Liver (tissue), 9 donors: ENCODE measurements around the gene ENTR1. TPM values are rescaled to one million over a fixed set of nuclear protein-coding genes. Genes with fewer than 3 reads are reported as not detected.

Source experiments
- DNase-seq: peaks from one replicate; pipeline ENCODE4 v3.0.0-alpha.2; 2017; ENCODE audit warnings: low spot score
- H3K27ac ChIP-seq, 2 donors: one replicate each; pipeline ENCODE4 v1.7.0; 2013; ENCODE audit warnings: inconsistent platforms in 2 of 2, low read length in 2 of 2, control low read depth in 1 of 2, low read depth in 1 of 2, mild to moderate bottlenecking in 1 of 2
- H3K27me3 ChIP-seq, 4 donors: one replicate each; pipeline versions ENCODE4 v1.6.1 to v1.7.0; 2013; ENCODE audit warnings: low read length in 3 of 4, inconsistent platforms in 1 of 4, mild to moderate bottlenecking in 1 of 4, moderate library complexity in 1 of 4; ENCODE audit not compliant: control insufficient read depth in 4 of 4, insufficient read depth in 4 of 4
- H3K36me3 ChIP-seq, 4 donors: one replicate each; pipeline versions ENCODE4 v1.6.1 to v1.7.0; 2013; ENCODE audit warnings: low read length in 3 of 4, mild to moderate bottlenecking in 3 of 4, low read depth in 1 of 4, moderate library complexity in 1 of 4; ENCODE audit not compliant: control insufficient read depth in 4 of 4, insufficient read depth in 3 of 4
- H3K4me1 ChIP-seq, 4 donors: one replicate each; pipeline versions ENCODE4 v1.6.1 to v1.7.0; 2013; ENCODE audit warnings: low read length in 3 of 4, mild to moderate bottlenecking in 3 of 4, moderate library complexity in 1 of 4; ENCODE audit not compliant: control insufficient read depth in 4 of 4, insufficient read depth in 4 of 4
- H3K4me3 ChIP-seq, 3 donors: one replicate each; pipeline versions ENCODE4 v1.6.1 to v1.7.0; 2013; ENCODE audit warnings: low read length in 3 of 3, control low read depth in 1 of 3, low read depth in 1 of 3, mild to moderate bottlenecking in 1 of 3
- H3K9ac ChIP-seq, 2 donors: one replicate each; pipeline ENCODE4 v1.7.0; 2013; ENCODE audit warnings: low read length in 2 of 2, mild to moderate bottlenecking in 2 of 2, moderate library complexity in 2 of 2, control low read depth in 1 of 2, low read depth in 1 of 2
- H3K9me3 ChIP-seq, 4 donors: one replicate each; pipeline versions ENCODE4 v1.6.1 to v1.7.0; 2013; ENCODE audit warnings: low read length in 3 of 4; ENCODE audit not compliant: control insufficient read depth in 4 of 4
- EGR1 ChIP-seq, 2 donors: IDR thresholded peaks; 2 replicates each; pipeline ENCODE4 v1.6.1; 2016 to 2018; ENCODE audit warnings: antibody characterized with exemption in 2 of 2, low read depth in 2 of 2
- FOXA1 ChIP-seq: IDR thresholded peaks from 2 replicates; pipeline ENCODE4 v1.6.1; 2016; ENCODE audit warnings: antibody characterized with exemption
- FOXA2 ChIP-seq: IDR thresholded peaks from 2 replicates; pipeline ENCODE4 v1.6.1; 2016; ENCODE audit warnings: antibody characterized with exemption
- GABPA ChIP-seq, 2 donors: IDR thresholded peaks in 1 of 2; conservative IDR thresholded peaks in 1 of 2; 2 replicates each; pipeline ENCODE4 v1.6.1; 2016; ENCODE audit warnings: antibody characterized with exemption in 2 of 2, mild to moderate bottlenecking in 1 of 2, moderate library complexity in 1 of 2
- HNF4A ChIP-seq, 2 donors: conservative IDR thresholded peaks; 2 replicates each; pipeline ENCODE4 v1.6.1; 2016; ENCODE audit warnings: antibody characterized with exemption in 2 of 2, mild to moderate bottlenecking in 2 of 2
- HNF4G ChIP-seq: IDR thresholded peaks from 2 replicates; pipeline ENCODE4 v1.6.1; 2016; ENCODE audit warnings: antibody characterized with exemption
- NR2F2 ChIP-seq: IDR thresholded peaks from 2 replicates; pipeline ENCODE4 v1.6.1; 2016; ENCODE audit warnings: antibody characterized with exemption
- RAD21 ChIP-seq, 2 donors: IDR thresholded peaks; 2 replicates each; pipeline ENCODE4 v1.6.1; 2016; ENCODE audit warnings: antibody characterized with exemption in 2 of 2, mild to moderate bottlenecking in 2 of 2
- RXRA ChIP-seq, 2 donors: IDR thresholded peaks; 2 replicates each; pipeline ENCODE4 v1.6.1; 2017 to 2018; ENCODE audit warnings: antibody characterized with exemption in 2 of 2, mild to moderate bottlenecking in 1 of 2
- SP1 ChIP-seq: IDR thresholded peaks from 2 replicates; pipeline ENCODE4 v1.6.1; 2018; ENCODE audit warnings: antibody characterized with exemption, mild to moderate bottlenecking
- TAF1 ChIP-seq: conservative IDR thresholded peaks from 2 replicates; pipeline ENCODE4 v1.6.1; 2016; ENCODE audit warnings: antibody characterized with exemption, mild to moderate bottlenecking
- YY1 ChIP-seq: IDR thresholded peaks from 2 replicates; pipeline ENCODE4 v1.6.1; 2016; ENCODE audit warnings: antibody characterized with exemption, mild to moderate bottlenecking
- WGBS: extraction: QIAGEN DNeasy Blood & Tissue Kit; methylation state at CpG from one replicate; pipeline ENCODE4 v1.1.7; 2013; 5-methylcytosine and 5-hydroxymethylcytosine counted together
- polyA plus RNA-seq, 2 donors: library from polyadenylated mRNA; stranded (reverse) in 1 of 2; unstranded in 1 of 2; fragments of 200-250 nt in 1 of 2; fragments of >200 nt in 1 of 2; fragmentation: Nextera tagmentation in 1 of 2; extraction: Ambion mirVana in 1 of 2; gene quantifications; one replicate each; pipeline versions ENCODE4 v1.2.1 to v1.2.3, GENCODE V29; 2013 to 2015
- total RNA-seq, 2 donors: library from RNA; depleted of rRNA; stranded (reverse); fragments of >200 nt; gene quantifications; one replicate each; pipeline ENCODE4 v1.2.3, GENCODE V29; 2014
- TF ChIP-seq, protein P1 (sequence below): IDR thresholded peaks from 2 replicates; pipeline ENCODE4 v1.6.1; 2016; ENCODE audit warnings: antibody characterized with exemption
- TF ChIP-seq, protein P2 (sequence below): fragments of 150-350 bp; IDR thresholded peaks from 2 replicates; pipeline ENCODE4 v1.5.1; 2017; ENCODE audit warnings: improper control_type of control experiment, low read depth, low read length; ENCODE audit not compliant: missing input control
- TF ChIP-seq, protein P3 (sequence below): IDR thresholded peaks from 2 replicates; pipeline ENCODE4 v1.6.1; 2016; ENCODE audit warnings: antibody characterized with exemption
- TF ChIP-seq, protein P4 (sequence below): IDR thresholded peaks from 2 replicates; pipeline ENCODE4 v1.6.1; 2016; ENCODE audit warnings: antibody characterized with exemption
- TF ChIP-seq, protein P5 (sequence below): IDR thresholded peaks from 2 replicates; pipeline ENCODE4 v1.6.1; 2016; ENCODE audit warnings: antibody characterized with exemption, mild to moderate bottlenecking
- donor health status: healthy.
- donor health status: healthy.
- donor health status: healthy.
- donor health status: healthy.
- donor health status: healthy.

Gene ENTR1
- total and polyA plus RNA-seq, 4 donors, result 11.0 to 28.1 (median 19.1) TPM

DNA sequence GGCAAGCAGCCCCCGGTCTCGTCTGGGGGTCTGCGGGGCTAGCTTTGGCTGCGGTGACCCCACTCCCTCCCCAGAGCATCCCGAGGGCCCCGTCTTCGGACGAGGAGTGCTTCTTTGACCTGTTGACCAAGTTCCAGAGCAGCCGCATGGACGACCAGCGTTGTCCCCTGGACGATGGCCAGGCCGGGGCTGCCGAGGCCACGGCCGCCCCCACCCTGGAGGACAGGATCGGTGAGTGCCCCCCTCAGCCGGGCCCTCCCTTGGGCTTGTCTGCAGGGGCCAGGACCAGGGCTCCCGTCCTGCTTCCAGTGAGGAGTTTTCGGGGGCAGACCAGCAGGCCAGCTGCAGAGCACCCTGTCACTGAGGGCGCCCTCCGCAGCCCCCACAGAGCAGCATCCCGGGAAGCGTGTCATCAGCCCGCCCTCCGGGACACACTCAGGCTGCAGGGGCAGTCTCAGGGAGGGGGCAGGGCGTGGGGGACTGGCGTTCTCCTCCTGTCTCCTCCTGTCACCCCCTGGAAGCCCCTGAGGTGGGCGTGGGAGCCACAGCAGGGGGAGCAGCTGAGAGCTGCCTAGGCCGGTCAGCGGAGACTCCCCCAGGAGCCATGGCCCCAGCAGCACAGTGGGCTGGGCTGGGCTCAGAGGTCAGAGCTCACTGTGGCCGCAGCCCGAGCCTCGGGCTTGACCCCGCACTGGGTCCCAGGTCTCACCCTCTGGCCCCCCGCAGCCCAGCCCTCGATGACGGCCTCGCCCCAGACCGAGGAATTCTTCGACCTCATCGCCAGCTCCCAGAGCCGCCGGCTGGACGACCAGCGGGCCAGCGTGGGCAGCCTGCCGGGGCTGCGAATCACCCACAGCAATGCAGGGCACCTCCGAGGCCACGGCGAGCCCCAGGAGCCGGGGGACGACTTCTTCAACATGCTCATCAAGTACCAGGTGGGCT is 54.5 kb downstream of the ENTR1 start:
- DNase-seq, result no peak
- Histone ChIP-seq H3K9ac (no peak overlapping the region), H3K4me1 (peaks cover 0 to 5% (median 1%) of the 10 kb centered on the region in 4 donors), H3K4me3 (no peak overlapping the region), H3K9me3 (no peaks in the 10 kb centered on the region), H3K27me3 (no peaks in the 10 kb centered on the region), H3K27ac (no peak overlapping the region), H3K36me3 (peaks cover 0 to 1% (median 0%) of the 10 kb centered on the region in 4 donors)
- TF ChIP-seq, protein P1, sequence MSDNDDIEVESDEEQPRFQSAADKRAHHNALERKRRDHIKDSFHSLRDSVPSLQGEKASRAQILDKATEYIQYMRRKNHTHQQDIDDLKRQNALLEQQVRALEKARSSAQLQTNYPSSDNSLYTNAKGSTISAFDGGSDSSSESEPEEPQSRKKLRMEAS, result no peak
- TF ChIP-seq GABPA (IDR thresholded peaks at IDR 0.05 in 1 of 2, conservative IDR thresholded peaks at IDR 0.05 in 1 of 2) (no peak), EGR1 (IDR thresholded peaks at IDR 0.05; ENCODE audit: low read depth in 2 of 2) (no peak), HNF4G (no peak), SP1 (no peak), NR2F2 (no peak), FOXA2 (no peak)
- TF ChIP-seq, protein P2, sequence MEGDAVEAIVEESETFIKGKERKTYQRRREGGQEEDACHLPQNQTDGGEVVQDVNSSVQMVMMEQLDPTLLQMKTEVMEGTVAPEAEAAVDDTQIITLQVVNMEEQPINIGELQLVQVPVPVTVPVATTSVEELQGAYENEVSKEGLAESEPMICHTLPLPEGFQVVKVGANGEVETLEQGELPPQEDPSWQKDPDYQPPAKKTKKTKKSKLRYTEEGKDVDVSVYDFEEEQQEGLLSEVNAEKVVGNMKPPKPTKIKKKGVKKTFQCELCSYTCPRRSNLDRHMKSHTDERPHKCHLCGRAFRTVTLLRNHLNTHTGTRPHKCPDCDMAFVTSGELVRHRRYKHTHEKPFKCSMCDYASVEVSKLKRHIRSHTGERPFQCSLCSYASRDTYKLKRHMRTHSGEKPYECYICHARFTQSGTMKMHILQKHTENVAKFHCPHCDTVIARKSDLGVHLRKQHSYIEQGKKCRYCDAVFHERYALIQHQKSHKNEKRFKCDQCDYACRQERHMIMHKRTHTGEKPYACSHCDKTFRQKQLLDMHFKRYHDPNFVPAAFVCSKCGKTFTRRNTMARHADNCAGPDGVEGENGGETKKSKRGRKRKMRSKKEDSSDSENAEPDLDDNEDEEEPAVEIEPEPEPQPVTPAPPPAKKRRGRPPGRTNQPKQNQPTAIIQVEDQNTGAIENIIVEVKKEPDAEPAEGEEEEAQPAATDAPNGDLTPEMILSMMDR, result no peak
- TF ChIP-seq, protein P3, sequence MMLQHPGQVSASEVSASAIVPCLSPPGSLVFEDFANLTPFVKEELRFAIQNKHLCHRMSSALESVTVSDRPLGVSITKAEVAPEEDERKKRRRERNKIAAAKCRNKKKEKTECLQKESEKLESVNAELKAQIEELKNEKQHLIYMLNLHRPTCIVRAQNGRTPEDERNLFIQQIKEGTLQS, result no peak
- TF ChIP-seq, protein P4, sequence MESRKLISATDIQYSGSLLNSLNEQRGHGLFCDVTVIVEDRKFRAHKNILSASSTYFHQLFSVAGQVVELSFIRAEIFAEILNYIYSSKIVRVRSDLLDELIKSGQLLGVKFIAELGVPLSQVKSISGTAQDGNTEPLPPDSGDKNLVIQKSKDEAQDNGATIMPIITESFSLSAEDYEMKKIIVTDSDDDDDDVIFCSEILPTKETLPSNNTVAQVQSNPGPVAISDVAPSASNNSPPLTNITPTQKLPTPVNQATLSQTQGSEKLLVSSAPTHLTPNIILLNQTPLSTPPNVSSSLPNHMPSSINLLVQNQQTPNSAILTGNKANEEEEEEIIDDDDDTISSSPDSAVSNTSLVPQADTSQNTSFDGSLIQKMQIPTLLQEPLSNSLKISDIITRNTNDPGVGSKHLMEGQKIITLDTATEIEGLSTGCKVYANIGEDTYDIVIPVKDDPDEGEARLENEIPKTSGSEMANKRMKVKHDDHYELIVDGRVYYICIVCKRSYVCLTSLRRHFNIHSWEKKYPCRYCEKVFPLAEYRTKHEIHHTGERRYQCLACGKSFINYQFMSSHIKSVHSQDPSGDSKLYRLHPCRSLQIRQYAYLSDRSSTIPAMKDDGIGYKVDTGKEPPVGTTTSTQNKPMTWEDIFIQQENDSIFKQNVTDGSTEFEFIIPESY, result no peak
- 64% methylated on average over 54 of the region's 54 CpGs for WGBS

DNA sequence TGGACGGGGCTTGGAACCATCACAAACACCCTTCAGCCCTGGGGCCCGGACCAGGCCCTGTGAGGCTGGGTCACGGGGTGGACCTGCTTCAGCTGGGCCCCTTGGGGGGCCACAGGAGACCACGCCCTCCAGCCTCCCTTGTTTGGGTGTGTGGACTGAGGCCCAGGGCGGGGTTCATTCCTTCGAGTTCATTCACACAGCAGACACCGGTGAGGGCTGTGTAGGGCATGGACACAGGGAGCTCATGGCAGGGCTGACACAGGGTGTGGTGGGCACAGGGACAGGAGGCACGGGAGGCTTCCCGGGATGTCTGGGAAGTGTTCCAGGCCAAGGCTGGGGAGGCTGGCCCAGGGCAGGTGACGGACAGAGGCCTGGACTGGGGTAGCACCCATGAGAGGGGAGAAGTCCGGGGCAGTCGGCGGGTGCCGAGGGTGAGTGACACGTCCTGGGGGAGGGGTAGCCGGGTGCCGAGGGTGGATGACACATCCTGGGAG is 55.8 kb downstream of the ENTR1 start:
- Histone ChIP-seq H3K4me3 (no peak overlapping the region), H3K27me3 (no peaks in the 10 kb centered on the region), H3K36me3 (no peaks in the 10 kb centered on the region), H3K4me1 (peaks cover 0 to 5% (median 1%) of the 10 kb centered on the region in 4 donors), H3K9ac (no peak overlapping the region), H3K27ac (no peak overlapping the region), H3K9me3 (no peaks in the 10 kb centered on the region)
- 49% methylated on average over 17 of the region's 17 CpGs for WGBS
- DNase-seq, result no peak
- TF ChIP-seq FOXA2 (no peak), TAF1 (no peak), RAD21 (IDR thresholded peaks at IDR 0.05) (no peak), EGR1 (IDR thresholded peaks at IDR 0.05; ENCODE audit: low read depth in 2 of 2) (no peak), NR2F2 (no peak), SP1 (no peak), GABPA (IDR thresholded peaks at IDR 0.05 in 1 of 2, conservative IDR thresholded peaks at IDR 0.05 in 1 of 2) (no peak), RXRA (IDR thresholded peaks at IDR 0.05) (no peak), HNF4G (no peak), FOXA1 (no peak), YY1 (no peak), HNF4A (conservative IDR thresholded peaks at IDR 0.05) (no peak)
- TF ChIP-seq, protein P2, result no peak
- TF ChIP-seq, protein P5, sequence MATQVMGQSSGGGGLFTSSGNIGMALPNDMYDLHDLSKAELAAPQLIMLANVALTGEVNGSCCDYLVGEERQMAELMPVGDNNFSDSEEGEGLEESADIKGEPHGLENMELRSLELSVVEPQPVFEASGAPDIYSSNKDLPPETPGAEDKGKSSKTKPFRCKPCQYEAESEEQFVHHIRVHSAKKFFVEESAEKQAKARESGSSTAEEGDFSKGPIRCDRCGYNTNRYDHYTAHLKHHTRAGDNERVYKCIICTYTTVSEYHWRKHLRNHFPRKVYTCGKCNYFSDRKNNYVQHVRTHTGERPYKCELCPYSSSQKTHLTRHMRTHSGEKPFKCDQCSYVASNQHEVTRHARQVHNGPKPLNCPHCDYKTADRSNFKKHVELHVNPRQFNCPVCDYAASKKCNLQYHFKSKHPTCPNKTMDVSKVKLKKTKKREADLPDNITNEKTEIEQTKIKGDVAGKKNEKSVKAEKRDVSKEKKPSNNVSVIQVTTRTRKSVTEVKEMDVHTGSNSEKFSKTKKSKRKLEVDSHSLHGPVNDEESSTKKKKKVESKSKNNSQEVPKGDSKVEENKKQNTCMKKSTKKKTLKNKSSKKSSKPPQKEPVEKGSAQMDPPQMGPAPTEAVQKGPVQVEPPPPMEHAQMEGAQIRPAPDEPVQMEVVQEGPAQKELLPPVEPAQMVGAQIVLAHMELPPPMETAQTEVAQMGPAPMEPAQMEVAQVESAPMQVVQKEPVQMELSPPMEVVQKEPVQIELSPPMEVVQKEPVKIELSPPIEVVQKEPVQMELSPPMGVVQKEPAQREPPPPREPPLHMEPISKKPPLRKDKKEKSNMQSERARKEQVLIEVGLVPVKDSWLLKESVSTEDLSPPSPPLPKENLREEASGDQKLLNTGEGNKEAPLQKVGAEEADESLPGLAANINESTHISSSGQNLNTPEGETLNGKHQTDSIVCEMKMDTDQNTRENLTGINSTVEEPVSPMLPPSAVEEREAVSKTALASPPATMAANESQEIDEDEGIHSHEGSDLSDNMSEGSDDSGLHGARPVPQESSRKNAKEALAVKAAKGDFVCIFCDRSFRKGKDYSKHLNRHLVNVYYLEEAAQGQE, result no peak
- TF ChIP-seq, protein P4, result no peak
